Measurements from ENCODE around the gene SPAM1. TPM values are rescaled to one million over a fixed set of nuclear protein-coding genes. Genes with fewer than 3 reads are reported as not detected.

SPAM1 gene
- total RNA-seq, 1 experiment from 2014 or later, result not detected

GRCh38 chr7:123905714-123906113 lies 19.3 kb upstream of the SPAM1 start:
- no peak for DNase-seq (ENCODE audit: low spot score)
- CTCF ChIA-PET, result no interaction called here
- TF ChIP-seq CREM (CRISPR knock-in tag; IDR thresholded peaks at IDR 0.05), result no peak
- TF ChIP-seq SP1 (CRISPR knock-in tag; conservative IDR thresholded peaks at IDR 0.05), result no peak
- TF ChIP-seq TCF7 (CRISPR knock-in tag; IDR thresholded peaks at IDR 0.05; ENCODE audit: low read depth), result no peak
- no peak for TF ChIP-seq NR3C1 (CRISPR knock-in tag; conservative IDR thresholded peaks at IDR 0.05; ENCODE audit: low read depth)
- TF ChIP-seq TEAD1 (CRISPR knock-in tag; IDR thresholded peaks at IDR 0.05), result no peak
- no peak for TF ChIP-seq CTCF (IDR thresholded peaks at IDR 0.05)
- Mint-ChIP-seq H3K4me3 (no peak overlapping the region), H3K9me3 (peaks cover 52% of the 10 kb centered on the region), H3K36me3 (peaks cover 47% of the 10 kb centered on the region), H3K27ac (no peak overlapping the region), H3K27me3 (ENCODE audit: low read depth) (peaks cover 4% of the 10 kb centered on the region; the same call in 1 of the 2 replicates), H3K4me1 (peaks cover 17% of the 10 kb centered on the region)
- ATAC-seq, result no peak
- POLR2A ChIA-PET, result no interaction called here

- DNase-seq (ENCODE audit: low spot score) (no peak), ATAC-seq (peak; percentile 98)
- peaks cover 13% of the 10 kb centered on the region for H3K4me1 Mint-ChIP-seq
- TF ChIP-seq NFYB (CRISPR knock-in tag; conservative IDR thresholded peaks at IDR 0.05; ENCODE audit: low read depth) (no peak), ZBTB43 (CRISPR knock-in tag; IDR thresholded peaks at IDR 0.05) (no peak), ZBTB21 (CRISPR knock-in tag; IDR thresholded peaks at IDR 0.05; ENCODE audit: borderline replicate concordance) (no peak), FOXK1 (CRISPR knock-in tag; IDR thresholded peaks at IDR 0.05) (no peak), SMAD4 (CRISPR knock-in tag; IDR thresholded peaks at IDR 0.05) (no peak), NFATC4 (CRISPR knock-in tag; IDR thresholded peaks at IDR 0.05) (no peak), JUN (CRISPR knock-in tag; IDR thresholded peaks at IDR 0.05) (no peak), HMGXB4 (CRISPR knock-in tag; IDR thresholded peaks at IDR 0.05) (no peak), RELA (CRISPR knock-in tag; IDR thresholded peaks at IDR 0.05; ENCODE audit: borderline replicate concordance) (no peak), ZSCAN18 (CRISPR knock-in tag; IDR thresholded peaks at IDR 0.05) (no peak), OVOL2 (CRISPR knock-in tag; IDR thresholded peaks at IDR 0.05; ENCODE audit: borderline replicate concordance) (no peak), ZNF423 (CRISPR knock-in tag; IDR thresholded peaks at IDR 0.05) (no peak), NR1H2 (CRISPR knock-in tag; IDR thresholded peaks at IDR 0.05) (no peak)
- ChIA-PET POLR2A (no interaction called here), CTCF (interaction anchor here (0.6 to 0.9 kb wide), 2 partner anchors 215 to 306 kb away, joined by 3 read pairs; no protein-coding TSS in a partner anchor)
- H3K27me3 Mint-ChIP-seq (ENCODE audit: low read depth), result no peaks in the 10 kb centered on the region
- no peak overlapping the region for H3K27ac Mint-ChIP-seq
- H3K36me3 Mint-ChIP-seq, result no peaks in the 10 kb centered on the region
- no peak overlapping the region for H3K4me3 Mint-ChIP-seq
- peaks cover 3% of the 10 kb centered on the region for H3K9me3 Mint-ChIP-seq
Observed at GRCh38 chr7:123916240-123916724, 8.8 kb upstream of the SPAM1 start.

All from WTC11 (cell line).